Ascending aorta (tissue), 2 donors: ENCODE measurements around the gene PCNX2. TPM values are rescaled to one million over a fixed set of nuclear protein-coding genes. Genes with fewer than 3 reads are reported as not detected.

Source experiments
- DNase-seq, 2 donors: peaks; one replicate each; pipeline ENCODE4 v3.0.0-alpha.2; 2019; ENCODE audit warnings: low spot score in 2 of 2
- H3K27ac ChIP-seq, 2 donors: fragments of 200-600 bp; sonication (generic); one replicate each; pipeline ENCODE4 v1.5.1; 2016 to 2017; ENCODE audit warnings: mild to moderate bottlenecking in 1 of 2
- H3K27me3 ChIP-seq: fragments of 200-600 bp; sonication (generic); one replicate; pipeline ENCODE4 v1.5.1; 2017
- H3K36me3 ChIP-seq, 2 donors: fragments of 200-600 bp; sonication (generic); one replicate each; pipeline ENCODE4 v1.5.1; 2016
- H3K4me1 ChIP-seq, 2 donors: fragments of 200-600 bp; sonication (generic); one replicate each; pipeline ENCODE4 v1.5.1; 2016 to 2017; ENCODE audit warnings: mild to moderate bottlenecking in 1 of 2
- H3K4me3 ChIP-seq, 2 donors: fragments of 200-600 bp; sonication (generic); one replicate each; pipeline ENCODE4 v1.5.1; 2016 to 2017; ENCODE audit warnings: mild to moderate bottlenecking in 1 of 2
- H3K9me3 ChIP-seq, 2 donors: fragments of 200-600 bp; sonication (generic); one replicate each; pipeline ENCODE4 v1.5.1; 2016
- intact Hi-C: fragments of 100-400 bp; cut with DNase I; formaldehyde crosslinking; loops from one replicate; pipeline ENCODE4 v1.15.1; 2023
- total RNA-seq: library from RNA; depleted of rRNA; stranded (reverse); fragments of >200 nt; gene quantifications from one replicate; pipeline ENCODE4 v1.1.0, GENCODE V29; 2016
- TF ChIP-seq, protein P1 (sequence below), 3 experiments: fragments of 200-600 bp in 2 of 3; fragments of 450-650 bp in 1 of 3; sonication (generic) in 2 of 3; IDR thresholded peaks; one replicate each; pipeline ENCODE4 v1.5.1; 2016 to 2019; ENCODE audit warnings: antibody characterized with exemption in 3 of 3, mild to moderate bottlenecking in 1 of 3, moderate library complexity in 1 of 3

Gene PCNX2
- total RNA-seq, 1 donor from 2014 or later, result 13.6 TPM

DNA sequence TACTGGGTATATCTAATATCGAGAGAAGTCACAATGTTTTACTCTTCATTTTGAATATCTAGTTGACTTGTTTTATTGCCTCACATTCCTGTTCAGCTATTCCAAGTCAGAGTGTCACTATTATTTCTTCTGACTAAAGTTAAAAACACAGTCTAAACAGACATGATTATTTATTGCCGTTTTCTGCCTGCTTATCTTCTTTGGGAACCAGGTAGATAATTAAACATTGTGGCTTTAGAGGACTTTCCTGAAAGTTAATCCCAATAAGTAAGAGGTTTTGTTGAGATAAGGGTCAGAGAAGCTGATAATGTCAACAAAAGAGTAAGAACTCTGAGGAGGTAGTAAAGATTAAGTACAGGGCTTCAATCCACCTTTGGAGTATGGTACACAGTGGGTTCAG, 53.8 kb downstream of the PCNX2 start:
- H3K27ac ChIP-seq, result no peak overlapping the region
- H3K4me1 ChIP-seq, result no peaks in the 10 kb centered on the region
- no peaks in the 10 kb centered on the region for H3K27me3 ChIP-seq
- peaks cover 0 to 2% of the 10 kb centered on the region in 2 donors for H3K36me3 ChIP-seq
- DNase-seq, result no peak
- intact Hi-C loops, result loop anchor here (5.0 to 10.0 kb wide), 2 partner anchors 604 to 1487 kb away; no protein-coding TSS in a partner anchor
- TF ChIP-seq, protein P1, sequence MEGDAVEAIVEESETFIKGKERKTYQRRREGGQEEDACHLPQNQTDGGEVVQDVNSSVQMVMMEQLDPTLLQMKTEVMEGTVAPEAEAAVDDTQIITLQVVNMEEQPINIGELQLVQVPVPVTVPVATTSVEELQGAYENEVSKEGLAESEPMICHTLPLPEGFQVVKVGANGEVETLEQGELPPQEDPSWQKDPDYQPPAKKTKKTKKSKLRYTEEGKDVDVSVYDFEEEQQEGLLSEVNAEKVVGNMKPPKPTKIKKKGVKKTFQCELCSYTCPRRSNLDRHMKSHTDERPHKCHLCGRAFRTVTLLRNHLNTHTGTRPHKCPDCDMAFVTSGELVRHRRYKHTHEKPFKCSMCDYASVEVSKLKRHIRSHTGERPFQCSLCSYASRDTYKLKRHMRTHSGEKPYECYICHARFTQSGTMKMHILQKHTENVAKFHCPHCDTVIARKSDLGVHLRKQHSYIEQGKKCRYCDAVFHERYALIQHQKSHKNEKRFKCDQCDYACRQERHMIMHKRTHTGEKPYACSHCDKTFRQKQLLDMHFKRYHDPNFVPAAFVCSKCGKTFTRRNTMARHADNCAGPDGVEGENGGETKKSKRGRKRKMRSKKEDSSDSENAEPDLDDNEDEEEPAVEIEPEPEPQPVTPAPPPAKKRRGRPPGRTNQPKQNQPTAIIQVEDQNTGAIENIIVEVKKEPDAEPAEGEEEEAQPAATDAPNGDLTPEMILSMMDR (IDR thresholded peaks at IDR 0.05), result no peak
- no peak overlapping the region for H3K4me3 ChIP-seq
- no peaks in the 10 kb centered on the region for H3K9me3 ChIP-seq

DNA sequence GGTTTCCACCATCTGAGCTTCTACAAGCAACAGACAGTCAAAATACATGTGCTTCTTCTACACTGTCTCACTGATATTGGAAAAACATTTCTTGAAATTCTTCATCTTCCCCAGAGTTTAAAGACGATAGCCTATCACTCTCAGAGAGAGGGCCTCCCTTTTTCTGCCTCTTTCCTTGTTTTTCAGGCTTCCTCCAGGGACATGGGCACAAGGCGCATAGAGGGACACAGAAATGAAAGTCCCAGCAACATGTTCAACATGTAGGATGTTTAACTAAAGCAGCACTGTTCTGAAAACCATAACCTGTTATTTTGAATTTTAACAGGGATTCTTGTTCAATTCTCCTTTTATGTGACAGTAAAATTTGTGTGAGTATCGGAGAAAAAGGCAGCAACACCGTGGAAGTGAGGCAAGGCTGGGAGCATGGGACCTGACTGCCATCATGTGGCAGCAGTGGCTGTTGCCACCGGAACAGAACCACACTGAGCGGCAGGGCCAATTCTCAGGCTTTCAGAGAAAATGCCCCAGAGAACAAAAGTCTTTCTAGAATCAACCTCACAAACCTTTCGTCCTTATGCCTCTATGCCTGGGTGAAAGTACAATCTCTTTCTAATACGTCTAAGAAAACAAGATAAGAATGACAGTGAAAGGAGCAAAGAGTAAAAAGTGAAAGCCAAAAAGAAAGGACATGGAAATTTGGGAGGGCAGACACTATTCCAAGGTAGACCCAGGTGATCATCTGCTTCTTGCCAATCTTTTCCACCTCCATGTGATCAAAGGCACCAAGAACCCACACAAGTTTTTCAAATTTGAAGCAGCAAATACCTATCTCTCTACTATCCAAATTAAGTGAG, 54.5 kb downstream of the PCNX2 start:
- H3K4me3 ChIP-seq, result no peak overlapping the region
- intact Hi-C loops, result loop anchor here (5.0 to 10.0 kb wide), 2 partner anchors 604 to 1486 kb away; no protein-coding TSS in a partner anchor

DNA sequence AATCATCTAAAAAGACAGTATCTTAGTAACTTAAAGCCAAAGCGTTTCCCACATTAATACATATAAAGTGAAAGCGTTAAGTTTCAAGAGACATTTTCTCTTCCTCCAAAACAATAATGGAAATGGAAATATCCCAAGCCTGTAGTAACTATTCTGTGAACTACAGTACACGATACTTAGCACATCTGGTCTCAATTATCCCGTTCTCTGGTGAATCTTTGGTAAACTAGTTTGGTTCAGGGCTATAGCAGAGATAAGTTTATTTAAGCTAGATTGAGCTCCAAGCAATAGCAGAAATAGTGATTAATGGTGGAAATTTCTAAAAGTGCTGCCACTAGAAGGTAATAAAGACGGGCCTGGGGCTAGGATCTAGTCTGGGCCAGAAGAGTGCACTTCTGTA, 55.2 kb downstream of the PCNX2 start:
- Histone ChIP-seq H3K4me1 (no peaks in the 10 kb centered on the region), H3K36me3 (peaks cover 0 to 7% of the 10 kb centered on the region in 2 donors), H3K4me3 (no peak overlapping the region), H3K27me3 (no peaks in the 10 kb centered on the region), H3K9me3 (no peaks in the 10 kb centered on the region), H3K27ac (no peak overlapping the region)
- intact Hi-C loops, result loop anchor here (5.0 to 10.0 kb wide), 2 partner anchors 603 to 1486 kb away; no protein-coding TSS in a partner anchor
- TF ChIP-seq, protein P1 (IDR thresholded peaks at IDR 0.05), result no peak
- no peak for DNase-seq

More for the DNA sequence above, 54.5 kb downstream of the PCNX2 start:
- Histone ChIP-seq H3K36me3 (peaks cover 0 to 4% of the 10 kb centered on the region in 2 donors), H3K4me1 (no peaks in the 10 kb centered on the region), H3K9me3 (no peaks in the 10 kb centered on the region), H3K27me3 (no peaks in the 10 kb centered on the region), H3K27ac (no peak overlapping the region)
- TF ChIP-seq, protein P1 (IDR thresholded peaks at IDR 0.05), result peak; percentile 38 to 74 (median 59)
- peak in 1 of 2 donors; percentile 69 for DNase-seq

DNA sequence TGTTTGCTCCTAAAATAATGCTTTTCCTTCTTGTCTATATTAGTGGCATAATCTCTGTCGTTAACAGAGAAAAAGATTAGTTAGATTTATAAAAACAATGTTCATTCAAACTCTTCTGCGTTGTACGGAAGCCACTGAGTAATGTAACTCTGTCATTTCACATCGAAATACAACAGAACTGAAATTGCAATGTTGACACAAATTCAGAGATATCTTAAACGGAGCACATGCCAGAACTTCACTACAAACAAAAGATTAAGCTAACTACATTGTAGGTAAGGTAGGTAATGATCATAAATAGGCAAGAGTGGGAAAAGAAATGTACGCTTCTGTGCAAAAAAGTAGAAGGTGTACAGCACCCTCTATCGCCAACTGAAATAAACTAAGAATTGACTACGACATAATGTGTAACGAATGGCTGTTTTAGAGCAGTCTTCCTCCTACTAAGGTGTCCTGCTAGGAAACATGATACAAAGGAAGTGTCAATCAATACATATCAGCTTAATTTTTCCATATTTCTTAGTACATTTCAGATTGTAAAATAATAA, 56.6 kb downstream of the PCNX2 start:
- no peak for DNase-seq
- intact Hi-C loops, result no loop called here
- peaks cover 0 to 8% of the 10 kb centered on the region in 2 donors for H3K36me3 ChIP-seq
- TF ChIP-seq, protein P1 (IDR thresholded peaks at IDR 0.05), result no peak
- H3K4me3 ChIP-seq, result no peak overlapping the region
- H3K27ac ChIP-seq, result no peak overlapping the region
- no peaks in the 10 kb centered on the region for H3K27me3 ChIP-seq
- no peaks in the 10 kb centered on the region for H3K9me3 ChIP-seq
- H3K4me1 ChIP-seq, result no peaks in the 10 kb centered on the region

DNA sequence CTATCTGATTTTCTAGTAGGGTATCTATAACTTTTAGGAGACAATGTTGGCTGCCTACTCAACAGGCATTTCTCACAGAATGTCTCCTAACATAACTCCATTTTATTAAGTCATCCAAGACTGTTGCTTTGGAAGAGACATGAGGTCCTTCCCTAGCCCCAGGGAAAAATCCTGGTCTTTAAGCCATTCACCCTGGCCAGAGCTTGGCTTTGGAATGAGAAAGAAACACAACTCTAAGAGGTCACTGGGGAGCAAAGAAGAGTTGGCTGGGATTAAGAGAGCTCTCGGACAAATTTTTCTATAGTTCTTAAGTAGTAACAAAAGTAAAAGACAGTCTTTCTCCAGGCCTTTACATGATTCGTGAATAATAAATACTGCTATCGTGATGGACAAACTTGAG, 57.9 kb downstream of the PCNX2 start:
- peaks cover 0 to 8% of the 10 kb centered on the region in 2 donors for H3K36me3 ChIP-seq
- H3K4me3 ChIP-seq, result no peak overlapping the region
- no peaks in the 10 kb centered on the region for H3K4me1 ChIP-seq
- TF ChIP-seq, protein P1 (IDR thresholded peaks at IDR 0.05), result no peak
- no peak overlapping the region for H3K27ac ChIP-seq
- no peak for DNase-seq
- no peaks in the 10 kb centered on the region for H3K9me3 ChIP-seq
- H3K27me3 ChIP-seq, result no peaks in the 10 kb centered on the region
- intact Hi-C loops, result no loop called here
